AG04449 (cell line): ENCODE measurements around the gene UCMA.

Experiments used
- CTCF ChIA-PET: fragments of 350-600 bp; formaldehyde crosslinking; extraction: SDS; loops from one replicate; lab custom pipeline; 2021; ENCODE audit warnings: antibody characterized with exemption; lab: Yijun Ruan, JAX
- POLR2A ChIA-PET: fragments of 400-600, 350-600 bp; formaldehyde crosslinking; extraction: SDS; loops from one replicate; lab custom pipeline; 2020; ENCODE audit warnings: antibody characterized with exemption, inconsistent platforms; lab: Yijun Ruan, JAX
- DNase-seq: peaks from one replicate; pipeline ENCODE4 v3.0.0-alpha.2; 2010; ENCODE audit warnings: low read depth, low spot score
- H3K4me3 ChIP-seq: 2 replicates; pipeline ENCODE4 v1.5.1; 2011; ENCODE audit warnings: low read depth, mild to moderate bottlenecking, control low read depth, low read length
- TF ChIP-seq, protein P1 (sequence below): IDR thresholded peaks from one replicate; pipeline ENCODE4 v1.5.1; 2011; ENCODE audit warnings: mild to moderate bottlenecking, moderate library complexity, low read length, control low read depth, inconsistent platforms; ENCODE audit not compliant: insufficient read depth; ENCODE audit errors: missing control alignments

Gene UCMA

DNA sequence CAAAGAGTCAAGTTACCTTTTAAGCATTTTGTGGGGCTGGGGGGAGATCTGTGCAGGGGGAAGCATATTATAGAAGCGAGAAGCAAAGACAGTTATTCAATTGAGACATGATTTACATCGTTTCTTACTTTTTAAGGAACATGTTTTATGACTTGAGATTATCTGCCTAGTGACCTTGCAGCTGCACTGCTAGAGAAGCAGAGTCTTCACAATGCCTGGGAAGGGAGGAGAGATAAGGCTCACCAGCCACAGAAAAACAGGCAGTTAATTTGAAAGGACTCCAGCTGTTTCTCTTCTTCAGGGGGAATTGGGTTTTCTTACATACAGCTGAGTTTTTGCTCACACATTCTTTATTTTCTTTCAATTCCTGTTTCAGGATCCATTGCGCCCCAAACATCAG is 34.7 kb upstream of the UCMA start:
- TF ChIP-seq, protein P1, sequence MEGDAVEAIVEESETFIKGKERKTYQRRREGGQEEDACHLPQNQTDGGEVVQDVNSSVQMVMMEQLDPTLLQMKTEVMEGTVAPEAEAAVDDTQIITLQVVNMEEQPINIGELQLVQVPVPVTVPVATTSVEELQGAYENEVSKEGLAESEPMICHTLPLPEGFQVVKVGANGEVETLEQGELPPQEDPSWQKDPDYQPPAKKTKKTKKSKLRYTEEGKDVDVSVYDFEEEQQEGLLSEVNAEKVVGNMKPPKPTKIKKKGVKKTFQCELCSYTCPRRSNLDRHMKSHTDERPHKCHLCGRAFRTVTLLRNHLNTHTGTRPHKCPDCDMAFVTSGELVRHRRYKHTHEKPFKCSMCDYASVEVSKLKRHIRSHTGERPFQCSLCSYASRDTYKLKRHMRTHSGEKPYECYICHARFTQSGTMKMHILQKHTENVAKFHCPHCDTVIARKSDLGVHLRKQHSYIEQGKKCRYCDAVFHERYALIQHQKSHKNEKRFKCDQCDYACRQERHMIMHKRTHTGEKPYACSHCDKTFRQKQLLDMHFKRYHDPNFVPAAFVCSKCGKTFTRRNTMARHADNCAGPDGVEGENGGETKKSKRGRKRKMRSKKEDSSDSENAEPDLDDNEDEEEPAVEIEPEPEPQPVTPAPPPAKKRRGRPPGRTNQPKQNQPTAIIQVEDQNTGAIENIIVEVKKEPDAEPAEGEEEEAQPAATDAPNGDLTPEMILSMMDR, result no peak
- H3K4me3 ChIP-seq, result no peak overlapping the region
- CTCF ChIA-PET, result no interaction called here
- no peak for DNase-seq
- POLR2A ChIA-PET, result no interaction called here

DNA sequence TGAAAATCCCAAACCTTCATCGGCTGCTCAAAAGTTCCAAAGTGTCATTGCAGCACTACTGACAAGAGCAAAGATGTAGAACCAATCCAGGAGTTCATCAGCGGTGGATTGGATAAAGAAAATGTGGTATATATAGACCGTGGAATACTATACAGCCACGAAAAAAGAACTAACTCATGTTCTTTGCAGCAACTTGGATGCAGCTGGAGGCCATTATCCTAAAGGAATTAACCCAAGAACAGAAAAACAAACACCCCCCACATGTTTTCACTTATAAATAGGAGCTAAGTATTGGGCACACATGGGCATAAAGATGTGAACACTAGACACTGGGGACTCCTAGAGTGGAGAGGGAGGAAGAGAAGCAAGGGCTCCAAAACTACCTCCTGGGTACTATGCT is 34.1 kb upstream of the UCMA start:
- ChIA-PET POLR2A (no interaction called here), CTCF (no interaction called here)

DNA sequence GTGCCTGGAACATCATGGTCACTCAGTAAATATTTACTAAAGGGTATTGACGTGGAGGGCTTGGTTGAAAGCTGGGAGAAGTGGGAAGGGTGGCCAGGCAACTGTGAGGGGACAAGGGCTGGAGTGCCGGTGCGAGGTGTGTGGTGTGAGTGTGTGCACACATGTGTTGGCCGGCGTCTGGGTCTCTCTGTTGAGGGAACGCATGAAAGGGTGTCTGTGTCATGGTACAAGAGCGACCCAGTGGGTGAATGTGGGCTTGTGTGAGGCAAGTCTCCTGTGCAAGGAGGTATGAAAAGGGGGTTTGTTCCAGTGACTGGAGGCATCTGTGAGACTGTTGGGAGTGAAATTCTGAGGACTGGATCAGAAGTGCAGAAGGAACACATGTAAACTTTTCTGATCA is 29.4 kb upstream of the UCMA start:
- ChIA-PET POLR2A (no interaction called here), CTCF (interaction anchor here (2.1 kb wide), 1 partner anchor 39 kb away, joined by 7 read pairs; no protein-coding TSS in a partner anchor)
- H3K4me3 ChIP-seq, result no peak overlapping the region
- DNase-seq, result no peak
- TF ChIP-seq, protein P1, result no peak

More for the DNA sequence above, 34.1 kb upstream of the UCMA start:
- DNase-seq, result no peak
- TF ChIP-seq, protein P1, result no peak
- H3K4me3 ChIP-seq, result no peak overlapping the region

DNA sequence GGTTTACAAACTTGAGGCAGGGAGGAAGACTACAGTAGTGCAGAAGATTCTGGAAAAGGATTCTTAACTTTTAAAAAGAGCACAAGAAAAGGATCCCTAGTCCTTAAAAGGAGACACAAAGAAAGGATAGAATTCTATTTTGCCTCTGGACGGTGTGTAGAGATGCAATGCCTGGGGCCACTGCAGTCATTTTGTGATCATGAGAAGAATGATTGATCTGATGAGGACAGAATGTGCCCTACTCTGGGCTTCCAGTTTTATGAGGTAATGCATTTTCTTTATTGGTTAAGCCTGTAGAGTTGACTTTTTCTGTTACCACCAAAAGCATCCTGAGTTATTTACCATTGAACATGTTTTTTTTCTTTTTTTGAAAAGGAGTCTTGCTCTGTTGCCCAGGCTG is 28.3 kb upstream of the UCMA start:
- no peak overlapping the region for H3K4me3 ChIP-seq
- ChIA-PET CTCF (no interaction called here), POLR2A (no interaction called here)
- TF ChIP-seq, protein P1, result no peak
- no peak for DNase-seq

DNA sequence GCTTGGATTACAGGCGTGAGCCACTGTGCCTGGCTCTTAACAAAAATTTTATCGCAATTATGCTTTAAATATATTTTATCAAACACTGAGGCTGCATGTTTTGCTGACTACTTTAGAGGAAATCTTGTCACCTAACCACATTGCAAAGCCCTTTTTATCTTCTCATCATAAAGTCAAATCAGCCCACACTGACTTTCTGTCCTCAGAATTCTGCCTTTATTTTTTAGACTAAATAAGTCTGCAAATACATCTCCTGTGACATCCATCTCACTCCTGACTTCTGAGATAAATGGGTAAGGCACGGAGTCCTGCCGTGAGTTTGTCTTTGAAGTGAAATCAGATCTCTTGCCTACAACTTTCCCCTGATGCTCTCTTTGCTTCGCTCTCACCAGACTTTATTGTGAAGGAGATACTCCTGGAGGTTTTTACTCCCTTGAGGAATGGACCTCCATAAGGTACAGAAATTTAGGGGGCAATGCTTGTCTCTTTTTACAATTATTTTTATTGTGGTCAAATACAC is 23.5 kb upstream of the UCMA start:
- H3K4me3 ChIP-seq, result no peak overlapping the region
- TF ChIP-seq, protein P1, result no peak
- DNase-seq, result no peak
- ChIA-PET CTCF (no interaction called here), POLR2A (no interaction called here)

DNA sequence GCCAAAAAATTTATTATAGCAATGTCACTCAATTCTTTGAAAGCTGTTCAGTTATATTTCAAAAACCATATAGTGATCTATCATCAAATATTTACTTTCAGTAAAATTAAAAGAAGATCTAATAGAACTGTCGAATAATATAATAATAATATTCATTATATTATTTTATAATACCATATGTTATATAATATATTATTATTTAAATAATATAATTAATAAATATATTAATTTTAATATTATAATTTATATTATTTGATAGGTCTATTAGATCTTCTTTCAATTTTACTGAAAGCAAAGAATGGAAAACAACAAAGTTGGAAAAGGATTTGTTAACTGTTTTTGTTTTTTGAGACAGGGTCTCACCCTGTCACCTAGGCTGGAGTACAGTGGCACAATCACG is 22.5 kb upstream of the UCMA start:
- no peak for DNase-seq
- ChIA-PET CTCF (interaction anchor here (1.3 kb wide), 1 partner anchor 42 kb away, joined by 3 read pairs; no protein-coding TSS in a partner anchor), POLR2A (no interaction called here)
- TF ChIP-seq, protein P1, result no peak
- H3K4me3 ChIP-seq, result no peak overlapping the region
